GM19438 (cell line): Measurements from ENCODE around the gene DSC2.
"Not testable (repeated sequence)": the region's sequence is repeated elsewhere in the genome, so short reads cannot be mapped to it uniquely, and the experiment has no call there.

Experiments used
- ATAC-seq: cut with Tn5 transposase; IDR thresholded peaks from one replicate; pipeline ENCODE4 v1.9.1; 2021; ENCODE audit warnings: low read depth; ENCODE audit not compliant: unreplicated experiment

The DSC2 gene

DNA sequence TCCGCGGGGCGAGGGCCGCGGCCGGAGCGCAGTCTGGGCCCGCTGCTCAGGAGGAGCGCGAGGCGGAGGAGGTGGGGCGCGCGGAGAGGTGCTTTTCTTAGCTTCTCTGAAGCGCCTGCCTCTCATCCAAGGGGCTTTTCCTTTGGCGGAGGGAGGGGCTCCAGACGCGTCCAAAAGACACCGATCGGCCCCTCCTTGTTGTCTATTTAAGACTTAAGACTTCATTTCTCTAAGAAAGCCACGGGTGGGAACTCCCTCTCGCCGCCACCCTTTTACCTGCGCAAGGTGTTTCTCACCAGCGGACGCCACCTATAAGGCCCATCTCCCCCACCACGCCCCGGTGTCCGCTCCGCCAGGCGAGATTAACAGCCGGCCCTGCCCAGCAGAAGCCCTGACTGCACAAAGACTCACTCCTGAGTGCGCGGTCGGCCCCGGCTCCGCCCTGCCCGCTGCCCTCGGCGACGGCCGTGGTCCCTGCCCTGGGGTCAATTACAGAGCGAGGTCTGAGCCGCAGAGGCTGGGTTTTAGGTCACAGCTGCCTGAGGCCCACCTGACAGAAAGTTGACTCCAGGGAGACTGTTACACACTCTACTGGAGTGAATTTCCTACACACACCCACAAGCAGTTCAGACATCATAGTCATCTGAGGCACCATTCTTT, at the start of gene DSC2:
DSC2 (minus strand) TSS at position 397 of the 660 bp plus-strand sequence. CDS start 450 bp downstream, outside the sequence.
- ATAC-seq, result no peak

DNA sequence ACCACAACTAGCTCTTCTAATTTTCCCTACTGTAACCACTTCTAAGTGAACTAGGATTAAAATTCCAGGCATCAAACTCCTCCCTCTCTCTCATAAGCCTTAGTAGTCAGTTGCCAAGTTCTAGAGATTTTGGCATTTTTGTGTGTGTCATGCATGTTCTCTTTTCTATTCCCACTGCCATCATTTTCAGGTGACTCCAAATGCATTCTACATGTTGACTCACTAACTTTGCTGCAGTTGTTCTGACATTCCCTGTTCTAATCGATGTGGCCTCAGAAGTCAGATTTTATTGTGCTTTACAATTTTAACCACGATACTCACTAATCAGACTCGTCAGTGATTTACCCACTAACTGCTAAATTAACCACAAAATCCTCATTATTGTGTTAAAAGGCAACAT, 47.1 kb upstream of the DSC2 start:
- ATAC-seq, result no peak

DNA sequence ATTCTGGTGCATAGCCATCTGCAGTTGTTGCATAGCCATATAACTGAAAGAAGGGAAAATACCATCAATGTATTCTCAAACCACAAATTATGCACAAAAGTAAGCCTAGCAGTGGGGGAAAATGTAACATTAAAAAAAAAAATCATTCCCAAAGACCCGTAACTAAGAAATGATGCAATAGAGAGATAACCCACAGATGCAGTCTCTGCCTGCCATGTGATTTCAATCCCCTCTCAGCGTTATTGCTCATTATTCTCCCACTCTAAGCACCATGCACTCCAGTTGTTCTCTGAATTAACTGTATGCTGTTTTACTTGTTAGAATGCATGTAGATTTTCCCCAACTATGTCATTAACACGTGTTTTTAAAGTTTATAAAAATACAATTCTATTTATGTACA, 46.4 kb upstream of the DSC2 start:
- ATAC-seq, result no peak

DNA sequence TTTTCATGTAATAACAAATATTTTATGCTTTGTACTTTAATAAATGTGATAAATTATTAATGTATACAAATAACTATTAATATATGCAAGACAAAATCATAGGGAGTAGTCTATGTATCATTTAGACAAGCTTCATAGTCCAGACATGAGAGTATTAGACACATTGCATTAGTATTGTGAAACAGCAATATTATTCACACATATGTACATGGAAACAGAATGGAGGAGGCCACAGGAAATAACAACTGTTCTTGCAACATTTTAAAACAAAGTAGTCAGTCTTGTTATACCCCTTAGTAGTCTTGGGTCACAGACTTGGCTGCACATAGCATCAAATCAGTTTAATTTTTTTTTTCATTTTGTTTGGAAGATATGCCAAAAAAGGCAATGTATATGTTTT, 44.6 kb upstream of the DSC2 start:
- no peak for ATAC-seq

DNA sequence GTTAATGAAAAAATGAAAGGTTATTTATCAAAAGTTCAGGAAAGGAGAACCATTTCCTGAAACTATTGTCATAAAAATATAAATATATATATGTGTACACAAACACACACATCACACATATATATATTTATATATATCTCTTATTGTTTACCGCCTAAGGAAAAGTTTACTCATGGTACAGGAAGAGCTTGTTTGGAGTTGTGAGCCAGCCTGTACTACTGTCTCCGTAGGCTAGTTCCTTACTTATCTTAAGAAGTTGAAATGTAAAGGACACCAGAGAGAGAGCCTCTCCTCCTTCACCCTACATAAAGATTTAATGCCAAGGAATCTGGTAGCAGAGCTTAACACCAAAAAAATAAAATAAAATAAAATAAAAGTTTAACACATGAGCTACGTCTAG, 40.8 kb upstream of the DSC2 start:
- ATAC-seq, result no peak

DNA sequence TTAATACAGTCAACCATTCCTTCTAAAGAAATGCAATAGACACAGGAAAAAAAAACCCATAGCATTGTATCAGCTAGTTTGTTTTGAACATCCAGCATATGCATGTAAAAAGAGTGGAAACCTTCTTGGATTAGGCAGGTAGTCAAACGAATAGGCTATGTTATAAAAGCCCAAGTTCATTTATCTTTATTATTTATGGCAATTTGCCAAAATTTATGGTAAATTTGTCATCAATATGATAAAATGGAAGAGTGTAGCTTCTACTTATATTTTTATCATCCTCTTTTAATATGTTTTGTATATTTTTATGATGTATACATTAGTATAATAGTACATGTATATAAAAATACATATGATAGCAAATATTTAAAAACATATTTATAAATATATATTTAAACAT, 36.5 kb upstream of the DSC2 start:
- ATAC-seq, result no peak

DNA sequence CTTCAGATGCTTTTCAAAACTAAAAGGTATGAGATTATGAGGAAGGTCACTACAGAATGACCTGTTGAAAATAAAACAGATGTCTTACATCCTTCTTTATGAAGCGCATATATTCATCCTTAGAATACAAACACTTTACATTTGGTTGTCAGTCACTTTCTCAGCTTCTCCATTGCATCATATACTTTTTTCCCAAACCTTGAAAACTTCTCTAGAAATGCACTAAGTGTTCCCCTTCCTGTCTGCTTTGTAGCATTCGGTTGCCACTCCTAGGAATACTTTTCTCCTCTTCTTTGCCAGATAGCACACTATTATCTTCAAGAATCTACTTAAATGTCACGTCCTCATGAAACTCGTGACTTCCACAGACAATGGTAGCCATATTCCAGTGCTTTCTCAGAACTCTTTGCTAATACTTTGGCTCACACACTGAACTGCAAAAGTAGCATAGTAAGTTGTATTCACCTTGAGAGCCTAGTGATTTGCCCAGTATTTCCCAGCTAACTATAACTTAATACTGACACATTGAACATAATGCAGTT, 32.8 kb upstream of the DSC2 start:
- no peak for ATAC-seq

DNA sequence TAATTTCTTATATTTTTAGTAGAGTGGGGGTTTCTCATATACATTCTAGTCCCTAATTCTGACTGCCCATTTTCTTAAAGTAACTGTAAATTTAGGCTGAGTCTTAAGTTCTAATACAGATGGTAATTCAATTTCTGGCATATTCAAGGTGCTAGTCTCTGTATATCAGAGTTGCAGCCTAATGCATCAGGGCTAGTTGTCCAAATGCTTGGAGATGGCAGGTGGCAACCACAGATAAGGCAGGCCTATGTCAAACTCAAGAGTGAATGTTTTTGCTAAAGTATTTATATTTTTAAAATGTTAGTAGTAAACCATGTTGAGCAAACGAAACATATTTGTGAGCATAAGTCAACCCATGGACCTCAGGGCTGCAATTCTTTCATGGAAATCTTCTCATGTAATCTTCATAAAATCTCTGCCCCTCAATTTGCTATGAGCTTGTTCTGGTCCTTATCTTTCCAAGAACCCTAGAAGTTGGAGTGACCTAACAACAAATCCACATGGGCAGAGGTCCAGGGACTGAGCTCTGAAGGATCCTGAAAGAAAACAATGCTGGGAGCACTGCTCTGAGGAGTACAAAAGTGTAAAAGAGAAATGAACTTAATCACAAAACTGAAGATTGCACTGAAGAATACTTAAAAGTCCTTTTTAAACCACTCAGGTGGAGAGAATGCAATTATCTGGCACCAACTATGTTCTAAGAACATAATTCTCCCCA, 27.3 kb upstream of the DSC2 start:
- ATAC-seq, result no peak

DNA sequence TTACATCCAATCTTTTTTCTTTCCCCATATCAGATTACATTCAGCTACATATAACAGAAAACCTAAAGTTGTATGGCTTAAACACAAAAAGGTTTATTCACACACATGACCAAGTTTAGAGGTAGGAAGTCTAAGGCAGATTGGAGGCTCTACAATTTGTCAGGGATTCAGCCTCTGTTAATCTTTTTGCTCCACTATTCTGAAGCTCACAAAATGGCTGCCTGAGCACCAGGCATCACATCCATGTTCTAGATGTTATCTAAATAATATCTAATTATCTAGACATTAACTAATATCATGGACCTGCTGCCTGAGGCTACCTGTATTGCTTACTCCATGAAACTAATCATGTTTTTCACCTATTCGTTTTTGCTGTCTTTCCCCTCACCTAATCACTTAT, 23.7 kb upstream of the DSC2 start:
- ATAC-seq, result no peak

DNA sequence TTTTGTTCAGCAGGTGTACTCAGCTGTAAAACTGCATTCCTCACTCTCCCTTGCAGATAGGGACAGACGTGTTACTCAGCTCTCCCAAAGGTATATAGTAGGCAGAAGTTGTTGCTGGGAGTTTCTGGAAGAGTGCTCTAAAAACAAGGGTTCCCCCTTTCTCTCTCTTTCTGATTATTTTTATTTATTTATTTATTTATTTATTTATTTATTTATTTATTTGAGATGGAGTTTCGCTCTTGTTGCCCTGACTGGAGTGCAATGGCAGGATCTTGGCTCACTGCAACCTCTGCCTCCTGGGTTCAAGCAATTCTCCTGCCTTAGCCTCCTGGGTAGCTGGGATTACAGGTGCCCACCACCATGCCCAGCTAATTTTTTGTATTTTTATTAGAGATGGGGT, 20.9 kb upstream of the DSC2 start:
- not testable (repeated sequence) for ATAC-seq

DNA sequence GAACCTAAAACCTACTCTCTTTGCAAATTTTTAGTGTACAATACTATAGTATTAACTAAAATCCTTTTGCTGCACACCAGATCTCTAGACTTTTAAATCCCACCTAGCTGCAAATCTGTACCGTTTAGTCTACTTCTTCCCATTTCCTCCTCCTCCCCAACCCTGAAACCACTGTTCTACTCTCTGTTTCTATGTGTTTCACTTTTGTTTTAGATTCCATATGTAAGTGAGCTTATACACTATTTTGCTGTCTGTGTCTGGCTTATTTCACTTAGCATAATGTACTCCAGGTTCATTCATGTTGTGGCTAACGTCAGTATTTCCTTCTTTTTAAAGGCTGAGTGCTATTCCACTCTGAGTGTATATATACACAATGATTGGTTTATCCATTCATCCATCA, 18.4 kb upstream of the DSC2 start:
- ATAC-seq, result no peak

DNA sequence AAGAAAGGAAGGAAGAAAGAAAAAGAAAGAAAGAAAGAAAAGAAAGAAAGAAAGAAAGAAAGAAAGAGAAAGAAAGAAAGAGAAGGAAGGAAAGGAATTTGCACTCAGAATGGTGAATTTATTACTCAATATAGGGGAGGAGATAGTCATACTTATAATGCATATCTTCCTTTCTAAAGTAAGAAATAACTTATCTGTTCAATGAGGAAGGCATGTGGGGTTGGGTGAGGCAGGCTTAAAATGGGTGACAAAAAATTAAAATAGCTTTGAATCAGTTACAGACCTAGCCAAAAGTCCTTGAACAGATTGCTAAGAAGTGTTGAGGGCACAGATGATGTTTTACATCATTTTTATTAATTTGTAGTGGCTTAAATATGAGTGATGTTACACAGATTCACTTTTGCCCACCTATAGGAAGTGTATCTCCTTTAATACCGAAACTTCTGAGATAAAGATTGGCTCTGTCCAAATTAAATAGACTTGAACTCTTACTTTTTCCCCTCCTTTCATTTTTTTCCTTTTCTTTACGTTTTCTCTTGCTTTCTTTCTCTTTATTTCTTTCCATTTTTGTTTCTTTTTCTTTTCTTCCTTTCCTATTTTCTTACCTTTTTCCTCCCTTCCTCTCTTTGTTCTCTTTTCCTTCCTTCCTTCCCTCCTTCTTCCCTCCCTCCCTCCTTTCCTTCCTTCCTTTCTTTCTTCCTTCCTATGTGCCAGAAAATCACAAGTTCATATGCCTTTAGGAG, 14.8 kb upstream of the DSC2 start:
- ATAC-seq, result no peak

DNA sequence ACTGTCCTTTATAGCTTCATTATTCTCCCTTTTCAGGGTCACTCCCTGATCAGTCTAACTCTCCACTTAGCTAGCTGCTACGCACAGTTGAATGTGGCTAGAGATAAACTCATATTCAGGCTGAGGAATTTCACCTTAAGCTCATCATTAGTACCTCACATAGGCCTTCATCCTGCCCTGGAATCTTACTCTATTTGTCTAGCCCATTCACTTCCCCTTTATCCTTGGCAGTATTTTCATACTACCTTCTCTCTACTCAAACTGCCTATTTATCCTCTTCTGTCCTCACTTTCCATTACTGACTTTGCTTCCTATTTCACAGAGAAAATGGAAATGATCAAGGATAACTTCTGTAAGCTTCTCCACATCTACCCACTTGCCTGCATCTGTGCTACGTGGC, 10.6 kb upstream of the DSC2 start:
- ATAC-seq, result no peak

DNA sequence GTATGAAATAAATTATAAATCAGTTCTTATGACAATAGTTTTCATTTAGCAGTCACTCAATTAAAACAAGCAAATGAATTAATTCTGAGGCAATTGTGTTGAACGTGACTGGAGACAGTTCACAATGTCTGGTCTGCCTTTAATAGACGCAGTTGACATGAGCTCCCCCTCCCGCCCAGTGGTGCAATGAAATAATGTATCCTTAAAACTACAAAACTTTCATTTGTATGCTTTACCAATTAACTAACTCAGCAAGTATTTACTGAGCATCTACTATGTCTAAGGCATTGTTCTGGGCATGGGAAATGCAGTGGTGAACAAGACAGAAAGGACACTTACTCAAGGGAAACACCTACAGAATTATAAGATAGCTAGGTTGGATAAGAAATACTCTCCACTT, 3.5 kb upstream of the DSC2 start:
- no peak for ATAC-seq

DNA sequence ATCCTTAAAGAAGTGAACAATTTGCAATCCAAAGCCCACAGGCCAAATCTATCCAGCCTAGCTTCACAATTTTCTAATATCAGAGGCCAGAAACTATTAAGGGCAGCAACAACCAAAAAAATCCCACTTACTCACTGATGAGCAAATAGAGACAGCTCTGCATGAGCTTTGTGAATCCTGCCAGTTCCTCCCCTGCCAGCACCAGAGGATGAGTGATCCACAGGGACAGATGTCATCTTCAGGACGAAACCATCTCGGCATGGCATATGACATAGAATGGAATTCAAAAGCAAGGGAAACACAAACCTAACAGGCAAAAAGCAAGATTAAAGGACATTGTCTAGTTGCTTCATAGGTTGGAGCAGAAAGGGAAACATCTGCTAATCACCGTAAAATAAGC, 2.2 kb upstream of the DSC2 start:
- ATAC-seq, result no peak

DNA sequence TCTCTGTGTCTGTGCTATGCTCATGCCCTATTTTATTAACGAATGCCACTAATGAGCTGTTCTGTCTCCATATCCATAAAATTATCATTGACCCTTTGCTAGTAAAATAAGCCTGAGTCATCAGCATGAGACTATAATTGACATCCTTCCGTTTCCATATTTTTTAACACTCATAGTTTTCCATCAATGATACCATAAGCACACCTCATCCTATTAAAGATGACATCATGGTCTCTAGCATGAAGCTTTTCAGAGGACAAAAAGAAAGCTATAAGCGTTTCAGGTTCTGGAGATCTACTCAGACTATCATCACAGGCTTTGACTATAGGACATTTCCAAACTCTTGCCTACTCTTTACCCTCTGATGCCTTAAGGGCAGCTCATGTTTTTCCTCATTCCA, 1.2 kb upstream of the DSC2 start:
- ATAC-seq, result no peak

DNA sequence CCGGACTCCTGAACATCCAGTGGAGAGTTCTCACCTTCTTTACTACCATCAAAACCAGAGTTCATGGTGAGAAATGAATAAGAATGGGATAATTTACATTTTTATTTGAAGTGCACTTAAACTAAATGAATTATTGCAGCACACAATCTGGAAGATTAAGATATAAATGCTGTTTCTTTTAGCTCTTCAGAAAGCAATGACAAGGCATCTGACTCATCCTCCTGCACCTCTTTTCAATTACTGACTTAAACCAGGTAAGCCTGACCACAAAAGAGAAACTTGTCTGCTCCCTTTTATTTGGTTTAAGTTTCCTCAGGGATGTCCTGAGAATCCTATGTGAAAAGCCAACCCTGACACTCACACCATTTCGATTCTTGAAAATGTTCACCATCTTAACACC, 720 bp upstream of the DSC2 start:
- no peak for ATAC-seq

DNA sequence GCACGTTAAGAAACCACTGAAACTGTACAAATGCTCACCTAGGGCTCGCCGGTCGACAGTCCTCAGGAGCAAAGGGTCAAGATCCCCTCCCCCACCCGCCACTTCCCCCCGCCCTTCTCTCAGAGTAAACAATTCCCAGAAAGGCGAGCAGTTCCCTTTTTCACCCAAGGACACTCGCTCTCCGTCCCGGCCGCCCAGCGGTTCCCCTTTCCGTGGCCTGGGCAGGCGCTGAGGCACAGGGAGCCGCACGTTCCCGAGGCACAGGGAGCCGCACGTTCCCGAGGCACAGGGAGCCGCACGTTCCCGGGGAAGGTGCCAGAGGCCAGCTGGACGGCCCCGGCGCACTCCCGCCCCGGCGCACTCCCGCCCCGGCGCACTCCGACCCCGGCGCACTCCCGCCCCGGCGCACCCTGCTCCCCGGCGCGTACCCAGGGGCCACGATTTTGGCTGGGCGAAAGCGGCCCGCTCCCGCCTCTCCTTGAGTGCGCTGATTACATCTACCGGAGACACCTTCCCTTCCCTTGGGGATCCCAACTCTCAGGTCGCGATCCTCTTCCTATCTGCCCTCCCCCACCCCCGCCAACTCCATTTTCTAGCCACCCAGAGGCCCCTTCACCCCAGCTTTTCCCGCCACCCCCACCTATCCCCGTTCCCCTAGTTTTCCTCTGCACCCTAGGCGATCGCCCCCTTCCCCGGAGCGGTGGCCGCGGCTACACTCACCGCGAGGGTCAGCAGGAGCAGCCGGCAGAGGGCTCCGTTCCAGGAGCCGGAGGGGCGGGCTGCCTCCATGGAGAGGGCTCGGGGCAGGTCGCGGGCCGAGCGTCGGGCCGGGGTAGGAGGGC, 817 bp downstream of the DSC2 start:
- no peak for ATAC-seq

DNA sequence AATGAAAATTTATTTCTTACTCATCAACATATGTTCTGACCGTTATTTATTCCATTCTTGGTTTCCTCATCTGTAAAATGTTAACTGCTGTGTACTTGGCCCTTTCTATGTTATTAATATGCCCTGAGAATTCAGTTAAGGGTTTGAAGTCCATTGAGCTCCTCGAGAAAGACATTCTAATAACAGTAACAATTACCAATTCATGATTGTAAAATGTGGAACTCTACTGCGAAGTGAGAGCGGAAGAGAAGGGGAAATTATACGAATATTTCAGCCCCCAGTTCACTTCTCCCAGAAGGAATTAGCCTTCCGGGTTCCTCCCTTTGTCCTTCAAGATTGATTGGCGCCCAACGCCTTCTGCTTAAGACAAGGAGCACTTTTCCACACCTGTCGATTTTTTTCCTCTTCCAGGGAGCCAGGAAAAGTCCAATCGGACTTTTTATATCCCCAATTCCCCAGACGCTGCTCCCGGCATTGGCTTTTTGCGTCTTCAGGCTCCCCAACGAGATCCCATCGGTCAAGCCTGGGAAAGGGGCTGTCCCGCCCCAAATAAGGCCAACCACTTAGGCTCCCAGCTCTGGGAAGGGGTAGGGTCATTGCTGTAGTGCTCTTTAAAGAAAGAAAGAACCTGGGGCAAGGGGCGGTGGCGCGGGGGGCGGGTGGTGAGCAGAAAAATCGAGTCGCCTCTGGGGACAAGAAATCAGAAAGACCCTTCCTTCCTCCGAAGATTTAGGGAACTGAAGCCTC, 1.6 kb downstream of the DSC2 start:
- no peak for ATAC-seq
